K562 (cell line): ENCODE results near the gene DPH2. TPM values are rescaled to one million over a fixed set of nuclear protein-coding genes. Genes with fewer than 3 reads are reported as not detected.

Experiments used
- ARNT ChIP-seq, 2 experiments: fragments of 450-650 bp; IDR thresholded peaks; 2 replicates each; pipeline ENCODE4 v1.6.1; 2016; ENCODE audit warnings: mild to moderate bottlenecking in 1 of 2
- GTF2A2 ChIP-seq: IDR thresholded peaks from 2 replicates; pipeline ENCODE4 v1.6.1; 2016; ENCODE audit warnings: mild to moderate bottlenecking, missing genetic modification characterization, missing compliant biosample characterization
- IRF2 ChIP-seq: sonication (generic); formaldehyde crosslinking; IDR thresholded peaks from 2 replicates; pipeline ENCODE4 v1.8.1; 2022; ENCODE audit warnings: mild to moderate bottlenecking, missing genetic modification reagents
- MYBL2 ChIP-seq, 2 experiments: fragments of 450-650 bp in 1 of 2; sonication (generic) in 1 of 2; formaldehyde crosslinking in 1 of 2; IDR thresholded peaks; 2 replicates each; pipeline versions ENCODE4 v1.6.1 to v1.8.1; 2017 to 2022; ENCODE audit warnings: borderline replicate concordance in 1 of 2, inconsistent platforms in 1 of 2, low read depth in 1 of 2, mild to moderate bottlenecking in 1 of 2, missing genetic modification reagents in 1 of 2, moderate library complexity in 1 of 2
- POLR3G ChIP-seq: IDR thresholded peaks from 2 replicates; pipeline ENCODE4 v1.6.1; 2011; ENCODE audit not compliant: insufficient read length, insufficient replicate concordance; ENCODE audit errors: extremely low read depth
- PRPF4 ChIP-seq: fragments of 200-400 bp; formaldehyde crosslinking; IDR thresholded peaks from one replicate; pipeline ENCODE4 v1.6.1; 2017; ENCODE audit warnings: low read length, low read depth, mild to moderate bottlenecking; ENCODE audit not compliant: insufficient read depth, poor library complexity, severe bottlenecking
- TCF7L2 ChIP-seq: fragments of 150-350 bp; IDR thresholded peaks from 2 replicates; pipeline ENCODE4 v1.6.1; 2016; ENCODE audit warnings: low read depth, mild to moderate bottlenecking, low read length, moderate library complexity
- TEAD4 ChIP-seq, 2 experiments: sonication (generic) in 1 of 2; formaldehyde crosslinking in 1 of 2; IDR thresholded peaks; 2 replicates each; pipeline versions ENCODE4 v1.6.1 to v1.8.0; 2012 to 2022; ENCODE audit warnings: borderline replicate concordance in 1 of 2, inconsistent platforms in 1 of 2, low read length in 1 of 2, mild to moderate bottlenecking in 1 of 2, missing genetic modification reagents in 1 of 2
- XRCC3 ChIP-seq: fragments of 450-650 bp; IDR thresholded peaks from 2 replicates; pipeline ENCODE4 v1.6.1; 2017; ENCODE audit warnings: mild to moderate bottlenecking, moderate library complexity
- ZFP1 ChIP-seq: fragments of 450-650 bp; formaldehyde crosslinking; IDR thresholded peaks from 2 replicates; pipeline ENCODE4 v1.4.0; 2020; ENCODE audit warnings: mild to moderate bottlenecking, mixed read lengths
- ZNF589 ChIP-seq: fragments of 200-800 bp; sonication (Bioruptor generic); IDR thresholded peaks from 2 replicates; pipeline ENCODE4 v1.6.1; 2016; ENCODE audit warnings: low read depth, missing genetic modification characterization, missing compliant biosample characterization
- ZNF780A ChIP-seq: fragments of 250-450 bp; sonication (Bioruptor Pico); IDR thresholded peaks from 2 replicates; pipeline ENCODE4 v1.5.0; 2021; ENCODE audit warnings: mild to moderate bottlenecking
- polyA plus RNA-seq, 8 experiments: library from polyadenylated mRNA; depleted of rRNA in 4 of 8; stranded (reverse) in 5 of 8; unstranded in 3 of 8; fragments of >200 nt; fragmentation: Nextera tagmentation in 2 of 8; fragmentation: Illumina TruSeq in 1 of 8; extraction: Ambion mirVana in 2 of 8; extraction: Trizol in 1 of 8; gene quantifications; 2 replicates each; pipeline versions ENCODE4 v1.2.1 to v1.2.3, GENCODE V29; 2011 to 2014; ENCODE audit warnings: inconsistent platforms in 1 of 8, missing spikeins in 1 of 8
- total RNA-seq, 7 experiments: library from RNA; depleted of rRNA in 6 of 7; stranded (reverse); fragments of >200 nt in 6 of 7; fragmentation: Illumina TruSeq in 2 of 7; extraction: Trizol in 2 of 7; gene quantifications; 2 replicates each; pipeline versions ENCODE4 v1.2.1 to v1.2.3, GENCODE V29; 2011 to 2021; ENCODE audit warnings: low replicate concordance in 1 of 7
- TF ChIP-seq, protein P1 (sequence below), 2 experiments: fragments of 450-650 bp; IDR thresholded peaks; 2 replicates each; pipeline ENCODE4 v1.6.1; 2018; ENCODE audit warnings: mild to moderate bottlenecking in 2 of 2, low read depth in 1 of 2; ENCODE audit not compliant: partially characterized antibody in 2 of 2
- TF ChIP-seq, protein P2 (sequence below): sonication (generic); formaldehyde crosslinking; IDR thresholded peaks from 2 replicates; pipeline ENCODE4 v1.5.0; 2020; ENCODE audit warnings: missing genetic modification reagents
- TF ChIP-seq, protein P3 (sequence below): fragments of 250-450 bp; sonication (Bioruptor Pico); IDR thresholded peaks from 2 replicates; pipeline ENCODE4 v1.8.0; 2022; ENCODE audit warnings: moderate library complexity, mild to moderate bottlenecking, inconsistent platforms
- TF ChIP-seq, protein P4 (sequence below), 3 experiments: fragments of 200-800 bp in 1 of 3; fragments of 250-450 bp in 1 of 3; fragments of 450-650 bp in 1 of 3; sonication (Bioruptor Pico) in 1 of 3; sonication (Bioruptor generic) in 1 of 3; formaldehyde crosslinking in 1 of 3; IDR thresholded peaks; 2 replicates each; pipeline versions ENCODE4 v1.6.1 to v1.8.0; 2016 to 2022; ENCODE audit warnings: mild to moderate bottlenecking in 2 of 3, missing genetic modification characterization in 2 of 3, missing compliant biosample characterization in 1 of 3, moderate library complexity in 1 of 3

DPH2 gene
- total and polyA plus RNA-seq, 9 of the 15 experiments (the other 6 are each of a cell fraction or from before 2014, with no cell fraction given): 17.9 to 94.1 (median 68.1) TPM

DNA sequence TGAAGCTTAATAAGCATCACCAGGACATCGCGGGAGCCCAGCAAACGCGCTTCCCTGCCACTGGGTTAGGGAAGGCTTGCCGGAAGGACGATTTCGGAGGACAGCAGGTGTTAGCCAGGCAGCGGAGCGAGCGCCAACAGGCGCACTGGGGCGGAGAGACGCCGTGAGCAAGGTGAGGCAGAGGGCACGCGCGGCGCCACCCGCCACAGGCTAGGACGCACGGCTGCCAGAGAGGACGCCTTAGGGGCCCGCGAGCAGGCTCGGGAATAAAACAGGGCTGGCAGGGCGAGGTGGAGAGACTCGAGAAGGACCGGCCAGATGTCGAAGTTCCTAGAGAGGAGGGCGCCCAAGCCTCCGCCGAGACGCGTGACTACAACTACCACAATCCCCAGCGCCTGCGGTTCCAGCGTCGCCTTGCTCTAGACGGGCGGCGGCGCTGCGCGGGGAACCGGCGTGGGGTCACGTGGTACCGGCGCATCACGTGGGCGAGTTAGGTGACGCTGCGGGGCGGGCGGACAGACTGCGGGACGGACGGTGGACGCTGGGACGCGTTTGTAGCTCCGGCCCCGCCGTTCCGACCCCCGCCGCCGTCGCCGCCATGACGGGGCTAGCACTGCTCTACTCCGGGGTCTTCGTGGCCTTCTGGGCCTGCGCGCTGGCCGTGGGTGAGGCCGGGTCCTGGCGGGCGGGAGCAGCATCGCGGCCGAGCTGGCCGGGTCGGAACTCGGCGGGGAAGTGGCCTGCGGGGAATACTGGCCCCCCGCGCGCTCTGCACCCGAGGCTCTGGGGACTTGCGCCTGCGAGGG lies 4.8 kb downstream of the DPH2 start, which contains the start of gene ATP6V0B (continued):
- TF ChIP-seq POLR3G (no peak), TEAD4 (IDR thresholded peaks at IDR 0.05; ENCODE audit: low read length) (no peak), TEAD4 (CRISPR knock-in tag; IDR thresholded peaks at IDR 0.05; ENCODE audit: borderline replicate concordance) (no peak), GTF2A2 (tag) (no peak), MYBL2 (IDR thresholded peaks at IDR 0.05; ENCODE audit: low read depth) (no peak), MYBL2 (CRISPR knock-in tag; IDR thresholded peaks at IDR 0.05; ENCODE audit: borderline replicate concordance) (no peak), ZFP1 (0 out of 2 replicates have a peak, but pooled peaks have one; percentile 41), ZNF589 (peak; percentile 57; the same call in 1 of the 2 replicates), IRF2 (CRISPR knock-in tag) (no peak), ZNF780A (CRISPR knock-in tag) (no peak), ARNT (IDR thresholded peaks at IDR 0.05) (no peak), PRPF4 (no peak), XRCC3 (no peak), TCF7L2 (no peak)
- TF ChIP-seq, protein P1, sequence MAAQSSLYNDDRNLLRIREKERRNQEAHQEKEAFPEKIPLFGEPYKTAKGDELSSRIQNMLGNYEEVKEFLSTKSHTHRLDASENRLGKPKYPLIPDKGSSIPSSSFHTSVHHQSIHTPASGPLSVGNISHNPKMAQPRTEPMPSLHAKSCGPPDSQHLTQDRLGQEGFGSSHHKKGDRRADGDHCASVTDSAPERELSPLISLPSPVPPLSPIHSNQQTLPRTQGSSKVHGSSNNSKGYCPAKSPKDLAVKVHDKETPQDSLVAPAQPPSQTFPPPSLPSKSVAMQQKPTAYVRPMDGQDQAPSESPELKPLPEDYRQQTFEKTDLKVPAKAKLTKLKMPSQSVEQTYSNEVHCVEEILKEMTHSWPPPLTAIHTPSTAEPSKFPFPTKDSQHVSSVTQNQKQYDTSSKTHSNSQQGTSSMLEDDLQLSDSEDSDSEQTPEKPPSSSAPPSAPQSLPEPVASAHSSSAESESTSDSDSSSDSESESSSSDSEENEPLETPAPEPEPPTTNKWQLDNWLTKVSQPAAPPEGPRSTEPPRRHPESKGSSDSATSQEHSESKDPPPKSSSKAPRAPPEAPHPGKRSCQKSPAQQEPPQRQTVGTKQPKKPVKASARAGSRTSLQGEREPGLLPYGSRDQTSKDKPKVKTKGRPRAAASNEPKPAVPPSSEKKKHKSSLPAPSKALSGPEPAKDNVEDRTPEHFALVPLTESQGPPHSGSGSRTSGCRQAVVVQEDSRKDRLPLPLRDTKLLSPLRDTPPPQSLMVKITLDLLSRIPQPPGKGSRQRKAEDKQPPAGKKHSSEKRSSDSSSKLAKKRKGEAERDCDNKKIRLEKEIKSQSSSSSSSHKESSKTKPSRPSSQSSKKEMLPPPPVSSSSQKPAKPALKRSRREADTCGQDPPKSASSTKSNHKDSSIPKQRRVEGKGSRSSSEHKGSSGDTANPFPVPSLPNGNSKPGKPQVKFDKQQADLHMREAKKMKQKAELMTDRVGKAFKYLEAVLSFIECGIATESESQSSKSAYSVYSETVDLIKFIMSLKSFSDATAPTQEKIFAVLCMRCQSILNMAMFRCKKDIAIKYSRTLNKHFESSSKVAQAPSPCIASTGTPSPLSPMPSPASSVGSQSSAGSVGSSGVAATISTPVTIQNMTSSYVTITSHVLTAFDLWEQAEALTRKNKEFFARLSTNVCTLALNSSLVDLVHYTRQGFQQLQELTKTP (IDR thresholded peaks at IDR 0.05; ENCODE audit: low read depth in 1 of 2, partially characterized antibody in 2 of 2): peak; percentile 40 to 87
- TF ChIP-seq, protein P2, sequence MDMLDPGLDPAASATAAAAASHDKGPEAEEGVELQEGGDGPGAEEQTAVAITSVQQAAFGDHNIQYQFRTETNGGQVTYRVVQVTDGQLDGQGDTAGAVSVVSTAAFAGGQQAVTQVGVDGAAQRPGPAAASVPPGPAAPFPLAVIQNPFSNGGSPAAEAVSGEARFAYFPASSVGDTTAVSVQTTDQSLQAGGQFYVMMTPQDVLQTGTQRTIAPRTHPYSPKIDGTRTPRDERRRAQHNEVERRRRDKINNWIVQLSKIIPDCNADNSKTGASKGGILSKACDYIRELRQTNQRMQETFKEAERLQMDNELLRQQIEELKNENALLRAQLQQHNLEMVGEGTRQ: peak; percentile 100
- TF ChIP-seq, protein P3, sequence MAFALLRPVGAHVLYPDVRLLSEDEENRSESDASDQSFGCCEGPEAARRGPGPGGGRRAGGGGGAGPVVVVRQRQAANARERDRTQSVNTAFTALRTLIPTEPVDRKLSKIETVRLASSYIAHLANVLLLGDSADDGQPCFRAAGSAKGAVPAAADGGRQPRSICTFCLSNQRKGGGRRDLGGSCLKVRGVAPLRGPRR (CRISPR knock-in tag): 0 out of 2 replicates have a peak, but pooled peaks have one; percentile 36
- TF ChIP-seq, protein P4, sequence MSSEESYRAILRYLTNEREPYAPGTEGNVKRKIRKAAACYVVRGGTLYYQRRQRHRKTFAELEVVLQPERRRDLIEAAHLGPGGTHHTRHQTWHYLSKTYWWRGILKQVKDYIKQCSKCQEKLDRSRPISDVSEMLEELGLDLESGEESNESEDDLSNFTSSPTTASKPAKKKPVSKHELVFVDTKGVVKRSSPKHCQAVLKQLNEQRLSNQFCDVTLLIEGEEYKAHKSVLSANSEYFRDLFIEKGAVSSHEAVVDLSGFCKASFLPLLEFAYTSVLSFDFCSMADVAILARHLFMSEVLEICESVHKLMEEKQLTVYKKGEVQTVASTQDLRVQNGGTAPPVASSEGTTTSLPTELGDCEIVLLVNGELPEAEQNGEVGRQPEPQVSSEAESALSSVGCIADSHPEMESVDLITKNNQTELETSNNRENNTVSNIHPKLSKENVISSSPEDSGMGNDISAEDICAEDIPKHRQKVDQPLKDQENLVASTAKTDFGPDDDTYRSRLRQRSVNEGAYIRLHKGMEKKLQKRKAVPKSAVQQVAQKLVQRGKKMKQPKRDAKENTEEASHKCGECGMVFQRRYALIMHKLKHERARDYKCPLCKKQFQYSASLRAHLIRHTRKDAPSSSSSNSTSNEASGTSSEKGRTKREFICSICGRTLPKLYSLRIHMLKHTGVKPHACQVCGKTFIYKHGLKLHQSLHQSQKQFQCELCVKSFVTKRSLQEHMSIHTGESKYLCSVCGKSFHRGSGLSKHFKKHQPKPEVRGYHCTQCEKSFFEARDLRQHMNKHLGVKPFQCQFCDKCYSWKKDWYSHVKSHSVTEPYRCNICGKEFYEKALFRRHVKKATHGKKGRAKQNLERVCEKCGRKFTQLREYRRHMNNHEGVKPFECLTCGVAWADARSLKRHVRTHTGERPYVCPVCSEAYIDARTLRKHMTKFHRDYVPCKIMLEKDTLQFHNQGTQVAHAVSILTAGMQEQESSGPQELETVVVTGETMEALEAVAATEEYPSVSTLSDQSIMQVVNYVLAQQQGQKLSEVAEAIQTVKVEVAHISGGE (CRISPR knock-in tag; IDR thresholded peaks at IDR 0.05): peak in 2 of 3 experiments; percentile 6 to 93; a peak in 3 of 6 replicates
